Endothelial cell of umbilical vein (primary cell): Measurements from ENCODE around the gene TNRC6B. TPM values are rescaled to one million over a fixed set of nuclear protein-coding genes. Genes with fewer than 3 reads are reported as not detected.

Experiments used
- BruUV-seq: library from RNA; stranded (reverse); fragments of 400-500 nt; replicated peaks from 2 replicates; lab custom pipeline; 2021; lab: Mats Ljungman, UMichigan
- CTCF ChIA-PET: fragments of 300-600, 350-600 bp; sonication (Branson Sonifier 250); formaldehyde crosslinking; loops from one replicate; lab custom pipeline; 2021; ENCODE audit warnings: antibody characterized with exemption, inconsistent platforms; lab: Charles Lee
- POLR2A ChIA-PET: fragments of 300-600, 350-600 bp; sonication (Branson Sonifier 250); formaldehyde crosslinking; loops from one replicate; lab custom pipeline; 2021; ENCODE audit warnings: antibody characterized with exemption, inconsistent platforms; lab: Charles Lee
- DNase-seq: peaks from one replicate; pipeline ENCODE4 v3.0.0-alpha.2; 2011; ENCODE audit warnings: low read depth, low spot score
- FAIRE-seq: peaks from 2 replicates; lab custom pipeline; 2011; peaks lifted over from hg19 to GRCh38; lab: Jason Lieb, UNC
- H2AFZ ChIP-seq: 2 replicates; pipeline ENCODE4 v1.6.0; 2012; ENCODE audit warnings: low read depth, low read length, control low read depth, inconsistent platforms
- H3K27ac ChIP-seq: 2 replicates; pipeline ENCODE4 v1.5.1; 2011; ENCODE audit warnings: low read depth, mild to moderate bottlenecking, control low read depth, low read length, moderate library complexity; ENCODE audit not compliant: insufficient read depth
- H3K27me3 ChIP-seq, 2 experiments: 2 replicates each; pipeline versions ENCODE4 v1.6.0 to v1.6.1; 2011; ENCODE audit warnings: low read length in 2 of 2, mixed read lengths in 1 of 2; ENCODE audit not compliant: control insufficient read depth in 2 of 2, insufficient read depth in 2 of 2
- H3K36me3 ChIP-seq, 2 experiments: 2 replicates in 1 of 2; 3 replicates in 1 of 2; pipeline ENCODE4 v1.5.1; 2011; ENCODE audit warnings: low read length in 2 of 2, mild to moderate bottlenecking in 1 of 2, moderate library complexity in 1 of 2; ENCODE audit not compliant: control insufficient read depth in 2 of 2, insufficient read depth in 2 of 2; ENCODE audit errors: extremely low read depth in 1 of 2
- H3K4me1 ChIP-seq: 3 replicates; pipeline ENCODE4 v1.5.1; 2011; ENCODE audit warnings: mild to moderate bottlenecking, low read length; ENCODE audit not compliant: control insufficient read depth, insufficient read depth; ENCODE audit errors: extremely low read depth
- H3K4me2 ChIP-seq: 2 replicates; pipeline ENCODE4 v1.6.1; 2011; ENCODE audit warnings: low read length, control low read depth, mixed read lengths; ENCODE audit not compliant: insufficient read depth
- H3K4me3 ChIP-seq, 3 experiments: fragments of 200-600 bp in 1 of 3; sonication (generic), shearing (Covaris generic) in 1 of 3; replicated peaks in 1 of 3; 2 replicates each; pipeline ENCODE4 v1.5.1; 2011 to 2016; ENCODE audit warnings: control low read depth in 3 of 3, low read length in 3 of 3, mild to moderate bottlenecking in 2 of 3, inconsistent platforms in 1 of 3, low read depth in 1 of 3, moderate library complexity in 1 of 3; ENCODE audit not compliant: insufficient read depth in 1 of 3
- H3K79me2 ChIP-seq: 2 replicates; pipeline ENCODE4 v1.6.0; 2012; ENCODE audit warnings: low read length, inconsistent platforms; ENCODE audit not compliant: control insufficient read depth, insufficient read depth
- H3K9ac ChIP-seq: replicated peaks from 2 replicates; pipeline ENCODE3; 2011; ENCODE audit warnings: low read length, control low read depth; ENCODE audit not compliant: insufficient read depth; ENCODE audit errors: extremely low read depth
- H3K9me1 ChIP-seq: replicated peaks from 3 replicates; pipeline ENCODE4 v1.6.0; 2011; ENCODE audit warnings: mild to moderate bottlenecking, low read length; ENCODE audit not compliant: control insufficient read depth, insufficient read depth; ENCODE audit errors: extremely low read depth
- H3K9me3 ChIP-seq: replicated peaks from 2 replicates; pipeline ENCODE4 v1.5.1; 2012; ENCODE audit warnings: low read length, inconsistent platforms; ENCODE audit not compliant: control insufficient read depth, insufficient read depth
- H4K20me1 ChIP-seq: replicated peaks from 2 replicates; pipeline ENCODE3; 2011; ENCODE audit warnings: mild to moderate bottlenecking, low read length; ENCODE audit not compliant: control insufficient read depth, insufficient read depth; ENCODE audit errors: extremely low read depth
- CTCF ChIP-seq, 2 donors: IDR thresholded peaks; 1 replicate in 1 of 2; 2 replicates in 1 of 2; pipeline ENCODE4 v1.5.1; 2011; ENCODE audit warnings: low read length in 2 of 2, mild to moderate bottlenecking in 2 of 2, moderate library complexity in 2 of 2, control low read depth in 1 of 2, inconsistent platforms in 1 of 2, low read depth in 1 of 2; ENCODE audit not compliant: insufficient read depth in 1 of 2; ENCODE audit errors: extremely low read depth in 1 of 2
- EZH2 ChIP-seq: IDR thresholded peaks from 2 replicates; pipeline ENCODE4 v1.6.1; 2012; ENCODE audit warnings: borderline replicate concordance, low read depth, mild to moderate bottlenecking, moderate library complexity, low read length, inconsistent platforms; ENCODE audit not compliant: severe bottlenecking
- FOS ChIP-seq: IDR thresholded peaks from 2 replicates; pipeline ENCODE4 v1.6.1; 2011; ENCODE audit warnings: mild to moderate bottlenecking, low read length, moderate library complexity, borderline replicate concordance; ENCODE audit not compliant: insufficient read depth
- GATA2 ChIP-seq: IDR thresholded peaks from 2 replicates; pipeline ENCODE4 v1.7.0; 2011; ENCODE audit warnings: low read depth, mild to moderate bottlenecking, moderate library complexity, mixed read lengths, low read length; ENCODE audit not compliant: insufficient read length, insufficient read depth
- JUN ChIP-seq: IDR thresholded peaks from 2 replicates; pipeline ENCODE4 v1.6.1; 2011; ENCODE audit warnings: borderline replicate concordance, low read depth; ENCODE audit not compliant: insufficient read length, insufficient read depth
- MAX ChIP-seq: IDR thresholded peaks from 2 replicates; pipeline ENCODE4 v1.6.1; 2011; ENCODE audit not compliant: insufficient read depth, insufficient read length
- MYC ChIP-seq: IDR thresholded peaks from one replicate; pipeline ENCODE4 v1.6.1; 2011; ENCODE audit warnings: mild to moderate bottlenecking, low read depth, low read length
- POLR2A ChIP-seq: IDR thresholded peaks from 2 replicates; pipeline ENCODE4 v1.6.1; 2012; ENCODE audit warnings: low read depth, mild to moderate bottlenecking, control low read depth, low read length
- POLR2AphosphoS5 ChIP-seq: IDR thresholded peaks from 2 replicates; pipeline ENCODE4 v1.6.1; 2012; ENCODE audit warnings: low read depth, mild to moderate bottlenecking, control low read depth, low read length, moderate library complexity; ENCODE audit not compliant: insufficient read depth
- dilution Hi-C: fragments of 300-500 bp; cut with MboI; formaldehyde crosslinking; loops from one replicate; pipeline ENCODE4 v1.15.0; 2019; ENCODE audit warnings: low sequenced_read_pairs; ENCODE audit not compliant: extremely low pct_ligation_motif_present
- intact Hi-C: fragments of 100-400 bp; cut with micrococcal nuclease; formaldehyde crosslinking; loops from one replicate; pipeline ENCODE4 v1.10.0; 2022
- polyA plus RNA-seq, 4 experiments: library from polyadenylated mRNA; depleted of rRNA in 3 of 4; stranded (reverse) in 3 of 4; unstranded in 1 of 4; fragments of >200 nt; gene quantifications; 2 replicates each; pipeline versions ENCODE4 v1.2.1 to v1.2.3, GENCODE V29; 2011 to 2012; ENCODE audit warnings: missing spikeins in 1 of 4
- total RNA-seq: library from RNA; stranded (reverse); gene quantifications from 2 replicates; pipeline ENCODE4 v1.2.3, GENCODE V29; 2021

Gene TNRC6B
- total and polyA plus RNA-seq, 2 donors (not counting 3 experiments of a cell fraction or from before 2014, with no cell fraction given): 10.6 to 37.2 TPM

DNA sequence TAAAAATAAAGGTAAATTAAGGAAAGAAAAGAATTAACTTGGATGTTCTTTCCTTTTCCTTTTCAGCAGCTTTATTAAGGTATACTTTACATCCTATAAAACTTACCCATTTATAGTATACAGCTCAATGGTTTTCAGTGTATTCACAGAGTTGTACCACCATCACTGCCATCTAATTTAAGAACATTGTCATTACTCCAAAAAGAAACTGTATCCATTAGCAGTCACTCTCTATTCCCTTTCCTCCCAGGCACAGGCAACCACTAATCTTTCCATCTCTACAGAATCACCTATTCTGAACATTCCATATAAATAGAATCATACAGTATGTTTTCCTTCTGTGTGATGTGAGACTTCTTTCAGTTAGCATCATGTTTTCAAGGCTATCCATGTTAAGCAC, 38.9 kb upstream of the TNRC6B start:
- Histone ChIP-seq H3K27me3 (peaks cover 0 to 2% of the 10 kb centered on the region in 2 experiments), H3K27ac (no peak overlapping the region), H2AFZ (no peak overlapping the region), H3K9me1 (no peaks in the 10 kb centered on the region), H3K9ac (no peak overlapping the region), H3K9me3 (no peaks in the 10 kb centered on the region), H3K36me3 (no peaks in the 10 kb centered on the region), H3K4me2 (no peak overlapping the region), H4K20me1 (no peaks in the 10 kb centered on the region), H3K79me2 (no peaks in the 10 kb centered on the region), H3K4me1 (no peaks in the 10 kb centered on the region), H3K4me3 (no peak overlapping the region)
- ChIA-PET CTCF (no interaction called here), POLR2A (interaction anchor here (1.5 kb wide), 1 partner anchor 39 kb away, joined by 4 read pairs; the partner anchor contains the start of gene TNRC6B)
- BruUV-seq: no TSS peak
- DNase-seq (no peak), FAIRE-seq (no peak)
- intact Hi-C loops: no loop called here
- dilution Hi-C loops: no loop called here
- TF ChIP-seq EZH2: no peak
- TF ChIP-seq GATA2: no peak
- TF ChIP-seq MYC: no peak
- TF ChIP-seq FOS: no peak

GRCh38 chr22:40147388-40148176, 30.1 kb upstream of the TNRC6B start:
- Histone ChIP-seq H3K27me3 (no peaks in the 10 kb centered on the region), H3K4me3 (no peak overlapping the region), H3K9ac (no peak overlapping the region), H4K20me1 (no peaks in the 10 kb centered on the region), H3K79me2 (no peaks in the 10 kb centered on the region), H3K9me3 (no peaks in the 10 kb centered on the region), H3K9me1 (no peaks in the 10 kb centered on the region), H3K4me2 (no peak overlapping the region), H3K36me3 (no peaks in the 10 kb centered on the region), H3K4me1 (no peaks in the 10 kb centered on the region), H2AFZ (no peak overlapping the region), H3K27ac (no peak overlapping the region)
- POLR2A ChIA-PET: no interaction called here
- dilution Hi-C loops (no loop called here), intact Hi-C loops (no loop called here)
- DNase-seq: no peak
- CTCF ChIA-PET: interaction anchor here (1.3 kb wide), 1 partner anchor 21 kb away, joined by 3 read pairs; no protein-coding TSS in a partner anchor
- no peak for FAIRE-seq
- BruUV-seq: no TSS peak
- TF ChIP-seq POLR2A: no peak
- TF ChIP-seq MYC: no peak
- no peak for TF ChIP-seq FOS
- TF ChIP-seq MAX: no peak
- TF ChIP-seq JUN: no peak
- no peak for TF ChIP-seq GATA2
- TF ChIP-seq POLR2AphosphoS5: no peak
- no peak for TF ChIP-seq EZH2
- TF ChIP-seq CTCF (IDR thresholded peaks at IDR 0.05; ENCODE audit: extremely low read depth in 1 of 2, insufficient read depth in 1 of 2, low read depth in 1 of 2, low read length in 2 of 2): no peak
